GM19025 (cell line): ENCODE results near the gene FLT3.
"Not testable (repeated sequence)": the region's sequence is repeated elsewhere in the genome, so short reads cannot be mapped to it uniquely, and the experiment has no call there.

Source experiments
- ATAC-seq: cut with Tn5 transposase; IDR thresholded peaks from one replicate; pipeline ENCODE4 v1.9.1; 2021; ENCODE audit warnings: mild to moderate bottlenecking, low read depth, moderate library complexity; ENCODE audit not compliant: unreplicated experiment

FLT3 gene

GRCh38 chr13:27975564-27976361 is 124.6 kb downstream of the FLT3 start:
- ATAC-seq, result no peak

- ATAC-seq, result no peak
Observed at GRCh38 chr13:27973961-27974662, 126.3 kb downstream of the FLT3 start.

- no peak for ATAC-seq
Observed at GRCh38 chr13:27973291-27973690, 127.1 kb downstream of the FLT3 start.

GRCh38 chr13:27972478-27972820 is 127.9 kb downstream of the FLT3 start:
- ATAC-seq, result no peak

- ATAC-seq, result no peak
Observed at GRCh38 chr13:27971776-27972477, 128.4 kb downstream of the FLT3 start.

GRCh38 chr13:27971236-27971645 is 129.1 kb downstream of the FLT3 start:
- no peak for ATAC-seq

- ATAC-seq, result no peak
Observed at GRCh38 chr13:27970382-27971235, 129.8 kb downstream of the FLT3 start.

GRCh38 chr13:27969866-27970229 is 130.5 kb downstream of the FLT3 start:
- no peak for ATAC-seq

- no peak for ATAC-seq
Observed at GRCh38 chr13:27969082-27969865, 131.1 kb downstream of the FLT3 start, which contains the start of gene CDX2. Gene CDX2, minus strand, starts transcription at chr13:27969315. Its CDS starts 309 bp downstream, at chr13:27969006.

- ATAC-seq, result no peak
Observed at GRCh38 chr13:27968316-27969081, 131.9 kb downstream of the FLT3 start.

- ATAC-seq, result no peak
Observed at GRCh38 chr13:27967736-27968315, 132.6 kb downstream of the FLT3 start.

GRCh38 chr13:27967203-27967735 is 133.1 kb downstream of the FLT3 start:
- no peak for ATAC-seq

GRCh38 chr13:27966641-27967202 is 133.7 kb downstream of the FLT3 start:
- no peak for ATAC-seq

GRCh38 chr13:27965740-27966640 is 134.4 kb downstream of the FLT3 start:
- no peak for ATAC-seq

GRCh38 chr13:27965343-27965739 is 135.0 kb downstream of the FLT3 start:
- ATAC-seq, result no peak

- no peak for ATAC-seq
Observed at GRCh38 chr13:27964741-27965323, 135.5 kb downstream of the FLT3 start.

GRCh38 chr13:27964206-27964605 is 136.2 kb downstream of the FLT3 start:
- ATAC-seq, result not testable (repeated sequence)
